Middle frontal gyrus (tissue), 1 donor: ENCODE data around the gene ARTN.

ENCODE experiments used
- DNase-seq: peaks from one replicate; pipeline ENCODE4 v3.0.0-alpha.2; 2015; ENCODE audit warnings: low spot score; ENCODE audit errors: extremely low spot score

Gene ARTN

GRCh38 chr1:43984855-43985254, 51.3 kb downstream of the ARTN start:
- DNase-seq = no peak

- no peak for DNase-seq
These were observed 52.5 kb downstream of the ARTN start for GRCh38 chr1:43985984-43986595.

- no peak for DNase-seq
These were observed 53.1 kb downstream of the ARTN start for GRCh38 chr1:43986712-43987111.
